GM04503 (cell line): Measurements from ENCODE around the gene CCDC183.
"Not testable (repeated sequence)": the region's sequence is repeated elsewhere in the genome, so short reads cannot be mapped to it uniquely, and the experiment has no call there.

Source experiments
- DNase-seq: peaks from one replicate; pipeline ENCODE4 v3.0.0-alpha.2; 2012; ENCODE audit warnings: low read depth

Gene CCDC183

DNA sequence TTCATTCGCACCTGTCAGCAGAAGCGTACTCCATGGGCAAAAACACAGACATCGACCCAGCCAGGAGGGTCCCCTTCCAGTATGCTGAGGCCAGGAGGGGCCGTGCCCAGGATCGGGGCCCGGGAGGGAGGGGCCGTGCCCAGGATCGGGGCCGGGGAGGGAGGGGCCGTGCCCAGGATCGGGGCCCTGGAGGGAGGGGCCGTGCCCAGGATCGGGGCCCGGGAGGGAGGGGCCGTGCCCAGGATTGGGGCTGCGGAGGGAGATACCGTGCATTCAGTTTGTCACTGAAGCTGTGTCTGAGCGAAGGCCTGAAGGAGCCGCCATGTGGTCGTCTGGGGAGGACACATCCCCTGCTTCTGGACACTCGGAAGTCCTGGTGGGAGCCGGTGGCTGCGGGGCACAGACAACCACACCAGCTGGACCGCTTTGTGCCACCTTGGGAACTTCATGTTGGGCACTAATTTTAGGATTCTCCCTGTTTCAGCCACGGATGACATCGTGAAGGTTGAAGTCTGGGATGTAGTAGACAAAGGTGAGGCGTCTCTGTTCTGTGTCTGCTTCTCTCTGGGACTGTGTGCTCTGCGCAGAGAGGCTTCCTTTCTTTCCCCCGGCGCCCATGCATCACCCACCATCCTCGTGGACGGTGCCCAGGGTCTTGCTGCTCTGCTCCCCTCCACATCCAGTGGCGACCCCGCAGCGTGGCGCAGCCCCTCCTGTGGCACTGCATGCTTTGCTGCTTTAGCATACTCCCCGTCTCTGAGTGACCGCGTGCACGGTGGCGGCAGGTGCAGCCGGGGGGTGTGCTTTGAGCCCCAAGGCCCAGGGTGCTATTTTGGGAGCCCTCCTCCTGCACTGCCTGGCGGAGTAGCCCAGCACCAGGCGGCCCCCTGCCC is 29.4 kb downstream of the CCDC183 start:
- no peak for DNase-seq

DNA sequence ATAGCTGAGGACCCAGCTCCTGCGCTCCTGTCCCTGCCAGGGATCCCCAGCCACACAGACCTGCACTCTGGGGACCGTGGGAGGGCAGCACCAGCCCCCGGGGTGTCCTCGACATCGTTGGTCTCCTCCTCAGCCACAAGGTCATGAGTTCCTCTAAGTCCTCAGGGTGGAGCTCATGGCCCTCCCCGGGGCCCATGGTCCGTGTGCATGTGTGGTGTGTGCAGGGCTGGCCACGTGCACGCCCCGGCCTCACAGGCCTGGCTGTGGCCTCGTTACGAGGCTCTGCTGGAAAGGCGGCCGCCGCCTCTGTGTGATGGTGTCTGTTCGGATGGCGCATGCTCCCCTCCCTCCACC is 30.0 kb downstream of the CCDC183 start:
- no peak for DNase-seq

- no peak for DNase-seq
Observed at GRCh38 chr9:136826703-136827582, 30.8 kb downstream of the CCDC183 start.

DNA sequence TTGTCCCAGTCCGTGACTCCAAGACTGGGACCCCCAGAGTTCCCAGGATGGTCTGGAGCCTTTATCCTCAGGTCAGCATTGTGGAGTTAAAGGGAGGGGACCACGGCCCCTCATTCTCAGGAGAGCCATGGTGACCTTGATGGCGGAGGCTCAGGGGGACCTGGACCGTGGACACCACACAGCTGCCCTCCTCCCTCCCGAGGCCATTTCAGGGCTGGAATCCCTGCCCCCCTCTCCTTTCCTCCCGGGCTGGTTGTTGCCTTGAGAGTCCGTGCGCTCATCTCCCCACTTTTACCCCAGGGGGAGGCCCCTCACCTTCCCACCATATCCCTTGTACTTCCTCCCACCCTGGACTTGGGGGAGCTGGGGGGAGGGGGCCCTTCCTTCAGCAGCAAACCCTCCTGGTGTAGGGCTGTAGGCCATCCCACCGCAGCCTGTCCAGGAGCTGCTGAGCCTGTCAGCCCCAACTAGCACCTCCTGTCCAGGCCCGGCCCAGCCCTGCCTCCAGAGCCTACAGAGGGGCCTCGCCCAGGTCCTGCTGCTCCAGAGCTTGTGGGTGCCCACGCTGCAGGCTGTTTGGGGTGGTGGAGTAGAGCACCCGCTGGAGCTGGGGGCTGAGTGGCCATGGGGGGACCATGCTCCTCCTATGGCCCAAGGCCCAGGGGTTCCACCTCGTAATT is 31.8 kb downstream of the CCDC183 start:
- DNase-seq: no peak

GRCh38 chr9:136828474-136829140 is 32.5 kb downstream of the CCDC183 start:
- DNase-seq: no peak

DNA sequence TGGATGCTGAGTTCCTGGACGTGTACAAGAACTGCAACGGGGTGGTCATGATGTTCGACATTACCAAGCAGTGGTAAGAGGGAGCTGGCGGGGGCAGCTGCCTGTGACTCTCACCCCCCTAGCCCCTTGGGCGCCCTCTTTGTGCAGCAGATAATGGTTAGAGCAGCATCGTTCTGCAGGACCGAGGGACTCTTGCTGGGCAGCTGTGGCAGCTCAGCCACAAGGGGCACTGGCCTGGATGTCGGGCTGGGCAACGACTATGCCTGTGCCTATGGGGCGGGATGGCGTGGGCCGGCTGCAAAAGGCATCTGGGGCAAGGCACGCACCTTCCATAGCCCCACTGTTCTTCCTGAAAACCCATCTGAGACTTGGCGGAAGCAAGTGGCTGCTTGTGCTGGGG is 33.3 kb downstream of the CCDC183 start:
- no peak for DNase-seq

- no peak for DNase-seq
Observed at GRCh38 chr9:136829981-136830885, 34.1 kb downstream of the CCDC183 start.

GRCh38 chr9:136831002-136831719 is 35.0 kb downstream of the CCDC183 start:
- no peak for DNase-seq

DNA sequence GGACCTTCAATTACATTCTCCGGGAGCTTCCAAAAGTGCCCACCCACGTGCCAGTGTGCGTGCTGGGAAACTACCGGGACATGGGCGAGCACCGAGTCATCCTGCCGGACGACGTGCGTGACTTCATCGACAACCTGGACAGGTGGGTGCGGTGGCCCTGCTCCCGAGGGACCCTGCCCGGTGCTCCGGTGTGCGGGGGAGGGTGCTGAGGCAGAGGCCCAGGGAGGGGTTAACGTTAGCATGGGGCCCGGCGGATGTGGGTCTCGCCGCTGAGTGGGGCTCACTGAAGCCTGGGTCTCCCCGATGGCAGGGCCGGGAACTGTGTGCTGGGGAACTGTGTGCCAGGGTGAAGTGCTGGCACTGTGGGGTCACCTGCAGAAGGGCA is 35.6 kb downstream of the CCDC183 start:
- DNase-seq: no peak

DNA sequence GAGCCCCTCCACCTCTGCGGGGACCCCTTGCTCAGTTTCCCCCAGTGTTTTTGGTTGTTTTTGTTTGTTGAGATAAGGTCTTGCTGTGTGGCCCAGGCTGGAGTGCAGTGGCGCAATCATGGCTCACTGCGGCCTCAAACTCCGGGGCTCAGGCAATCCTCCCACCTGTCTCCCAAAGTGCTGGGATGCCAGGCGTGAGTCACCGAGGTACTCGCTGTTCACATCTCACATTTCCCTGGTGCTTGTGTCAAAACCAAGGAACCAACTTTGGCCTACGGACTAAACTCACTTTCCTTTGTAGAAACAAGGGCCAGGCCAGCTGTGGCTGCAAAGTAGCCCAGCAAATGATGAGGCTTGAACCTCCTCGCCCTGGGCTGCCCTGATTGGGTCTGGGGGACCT is 36.4 kb downstream of the CCDC183 start:
- no peak for DNase-seq

GRCh38 chr9:136833381-136834048 is 37.4 kb downstream of the CCDC183 start:
- not testable (repeated sequence) for DNase-seq

- no peak for DNase-seq
Observed at GRCh38 chr9:136835162-136835931, 39.2 kb downstream of the CCDC183 start.

DNA sequence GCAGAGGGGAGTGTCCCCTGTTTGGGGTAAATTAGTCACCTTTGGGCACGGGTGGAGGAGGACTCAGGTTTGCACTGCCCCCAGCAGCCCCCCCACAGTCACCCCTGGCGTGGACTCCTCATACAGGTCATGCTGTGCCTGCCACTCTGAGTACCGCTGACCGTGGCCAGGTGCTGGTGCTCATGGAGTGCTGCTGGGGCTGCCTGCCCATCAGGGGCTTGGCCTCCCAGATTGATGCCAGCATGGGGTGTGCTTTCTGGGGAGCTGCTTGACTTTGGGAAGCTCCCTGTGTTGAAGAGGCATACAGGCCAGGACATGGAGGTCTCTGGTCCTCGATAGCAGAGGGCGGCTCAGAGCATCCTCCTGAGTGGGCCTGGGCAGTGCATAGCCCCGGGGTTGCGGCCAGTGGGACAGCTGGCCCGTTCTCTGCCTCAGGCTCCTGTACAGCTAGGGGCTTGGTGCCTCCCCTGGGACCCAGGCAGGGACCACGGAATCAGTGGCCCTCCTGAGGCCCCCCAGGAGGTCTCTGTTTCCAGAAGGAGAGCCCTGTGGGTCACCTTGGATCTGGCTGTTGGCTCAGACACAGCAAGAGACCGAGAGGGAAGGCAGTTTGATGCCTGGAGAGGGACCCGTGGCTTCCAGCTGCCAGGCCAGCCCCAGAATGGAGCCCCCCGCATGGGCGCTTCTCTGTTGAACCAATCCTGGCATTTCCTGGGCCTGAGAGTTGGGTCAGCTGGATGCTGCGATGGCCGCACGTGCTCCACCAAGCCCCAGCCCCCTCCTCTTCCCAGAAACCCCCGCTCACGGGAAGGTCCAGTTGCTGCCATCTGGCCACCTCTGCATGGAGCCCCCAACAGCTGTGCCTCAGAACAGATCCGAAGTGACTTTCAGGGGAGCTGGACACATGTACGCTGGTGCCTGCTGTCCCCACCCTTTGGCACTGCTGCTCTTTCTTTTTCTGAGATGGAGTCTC is 40.1 kb downstream of the CCDC183 start:
- DNase-seq: no peak

DNA sequence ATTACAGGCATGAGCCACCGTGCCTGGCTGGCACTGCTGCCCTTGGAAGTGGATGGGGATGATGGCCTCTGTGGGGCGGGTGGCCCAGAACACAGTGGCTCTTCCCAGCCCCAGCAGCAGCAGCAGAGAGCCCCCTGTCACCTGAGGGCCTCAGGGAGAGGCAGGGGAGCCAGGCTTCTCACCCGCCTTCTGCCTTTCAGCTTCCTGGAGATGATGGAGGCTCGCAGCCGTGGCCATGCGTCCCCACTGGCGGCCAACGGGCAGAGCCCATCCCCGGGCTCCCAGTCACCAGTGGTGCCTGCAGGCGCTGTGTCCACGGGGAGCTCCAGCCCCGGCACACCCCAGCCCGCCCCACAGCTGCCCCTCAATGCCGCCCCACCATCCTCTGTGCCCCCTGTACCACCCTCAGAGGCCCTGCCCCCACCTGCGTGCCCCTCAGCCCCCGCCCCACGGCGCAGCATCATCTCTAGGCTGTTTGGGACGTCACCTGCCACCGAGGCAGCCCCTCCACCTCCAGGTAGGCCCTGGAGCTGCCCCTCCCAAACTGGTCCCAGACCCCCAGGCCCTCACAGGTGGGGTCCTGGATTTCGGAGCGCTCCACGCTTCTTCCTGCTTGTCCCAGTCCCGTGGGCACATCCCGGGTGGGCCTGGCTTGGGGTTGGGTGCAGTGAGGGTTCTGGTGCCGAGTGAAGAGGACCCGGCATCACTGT is 41.2 kb downstream of the CCDC183 start:
- no peak for DNase-seq

GRCh38 chr9:136837856-136838277 is 41.7 kb downstream of the CCDC183 start:
- not testable (repeated sequence) for DNase-seq

DNA sequence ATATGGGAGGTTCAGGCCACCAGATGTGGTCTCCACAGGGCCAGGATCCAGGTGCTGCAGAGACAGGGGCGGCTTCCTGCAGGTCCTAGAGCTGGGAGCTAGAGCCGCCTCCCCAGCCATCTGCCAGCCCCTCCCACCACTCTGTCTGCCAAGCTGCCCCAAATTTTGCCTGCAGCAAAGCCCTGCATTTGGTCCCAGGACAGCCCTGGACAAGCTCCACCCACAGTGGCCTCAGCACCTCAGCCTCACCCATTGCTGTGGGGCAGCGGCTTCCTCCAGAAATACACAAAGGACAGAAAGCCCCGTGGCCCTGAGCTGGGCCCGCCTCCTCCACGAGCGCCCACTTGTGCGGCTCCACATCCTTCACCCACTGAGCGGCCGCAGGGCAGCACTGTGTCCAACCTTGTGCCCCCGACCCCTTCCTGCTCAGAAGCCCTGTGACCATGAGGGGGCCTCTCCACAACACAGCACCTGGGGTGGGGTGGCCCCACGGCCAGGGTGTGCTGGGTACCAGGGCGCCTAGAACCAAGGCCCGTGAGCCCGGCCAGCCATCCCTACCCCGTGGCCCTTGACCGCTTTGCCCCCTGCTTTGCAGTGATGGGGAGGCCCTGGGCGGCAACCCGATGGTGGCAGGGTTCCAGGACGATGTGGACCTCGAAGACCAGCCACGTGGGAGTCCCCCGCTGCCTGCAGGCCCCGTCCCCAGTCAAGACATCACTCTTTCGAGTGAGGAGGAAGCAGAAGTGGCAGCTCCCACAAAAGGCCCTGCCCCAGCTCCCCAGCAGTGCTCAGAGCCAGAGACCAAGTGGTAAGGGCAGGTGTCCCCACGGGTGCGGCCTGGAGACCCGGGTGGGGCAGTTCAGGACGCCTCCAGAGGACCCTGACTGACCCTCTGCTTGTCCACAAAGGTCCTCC is 42.4 kb downstream of the CCDC183 start:
- no peak for DNase-seq
